GM23338 (cell line): ENCODE measurements around the gene RAC3. TPM values are rescaled to one million over a fixed set of nuclear protein-coding genes. Genes with fewer than 3 reads are reported as not detected.

Source experiments
- ATAC-seq: fragments of 200-7000 bp; cut with Tn5 transposase; 3 replicates; pipeline ENCODE4 v1.9.1; 2020
- DNase-seq: peaks from one replicate; pipeline ENCODE4 v3.0.0-alpha.2; 2015; ENCODE audit warnings: low spot score
- H2AFZ ChIP-seq: fragments of 200-600 bp; sonication (generic); 2 replicates; pipeline ENCODE4 v1.8.0; 2016; ENCODE audit warnings: antibody characterized with exemption, mild to moderate bottlenecking, moderate library complexity
- H3F3A ChIP-seq: fragments of 200-600 bp; sonication (generic); replicated peaks from 2 replicates; pipeline ENCODE4 v1.8.0; 2017; ENCODE audit warnings: antibody characterized with exemption, mixed run types, low read depth
- H3K27ac ChIP-seq: fragments of 200-600 bp; sonication (generic); 2 replicates; pipeline ENCODE4 v1.6.1; 2016; ENCODE audit warnings: low read depth
- H3K27me3 ChIP-seq: fragments of 200-600 bp; sonication (generic); 2 replicates; pipeline ENCODE4 v1.8.0; 2016; ENCODE audit warnings: mild to moderate bottlenecking, mixed run types, moderate library complexity; ENCODE audit not compliant: insufficient read depth
- H3K36me3 ChIP-seq: fragments of 200-600 bp; sonication (generic); 2 replicates; pipeline ENCODE4 v1.8.0; 2016; ENCODE audit warnings: mild to moderate bottlenecking; ENCODE audit not compliant: insufficient read depth
- H3K4me1 ChIP-seq: fragments of 200-600 bp; sonication (generic); 2 replicates; pipeline ENCODE4 v1.8.0; 2016; ENCODE audit warnings: mild to moderate bottlenecking, moderate library complexity; ENCODE audit not compliant: insufficient read depth
- H3K4me2 ChIP-seq: fragments of 200-600 bp; sonication (generic); 2 replicates; pipeline ENCODE4 v1.7.1; 2017; ENCODE audit warnings: mixed run types
- H3K4me3 ChIP-seq: fragments of 200-600 bp; sonication (generic); 2 replicates; pipeline ENCODE4 v1.6.1; 2016; ENCODE audit warnings: mixed run types
- H3K79me2 ChIP-seq: fragments of 200-600 bp; sonication (generic); replicated peaks from 2 replicates; pipeline ENCODE4 v1.8.0; 2017; ENCODE audit warnings: mild to moderate bottlenecking; ENCODE audit not compliant: insufficient read depth
- H3K9me2 ChIP-seq: fragments of 200-600 bp; sonication (generic); 2 replicates; pipeline ENCODE4 v1.8.0; 2017; ENCODE audit not compliant: insufficient read depth
- H4K20me1 ChIP-seq: fragments of 200-600 bp; sonication (generic); replicated peaks from 2 replicates; pipeline ENCODE4 v1.8.0; 2017; ENCODE audit warnings: mild to moderate bottlenecking; ENCODE audit not compliant: insufficient read depth
- H3K27ac Mint-ChIP-seq: 2 replicates; pipeline ENCODE4 v1.8.0; 2020; ENCODE audit warnings: inconsistent platforms, mild to moderate bottlenecking, moderate library complexity, mixed read lengths
- H3K27me3 Mint-ChIP-seq: 3 replicates; pipeline ENCODE4 v1.8.0; 2022; ENCODE audit warnings: low read depth, mild to moderate bottlenecking, moderate library complexity, mixed read lengths, inconsistent platforms; ENCODE audit not compliant: insufficient read depth, poor library complexity
- H3K36me3 Mint-ChIP-seq: 3 replicates; pipeline ENCODE4 v1.8.0; 2021; ENCODE audit warnings: low read depth, mild to moderate bottlenecking, inconsistent platforms, moderate library complexity, mixed read lengths
- H3K4me1 Mint-ChIP-seq: 3 replicates; pipeline ENCODE4 v1.8.0; 2020; ENCODE audit warnings: mild to moderate bottlenecking, inconsistent platforms, mixed read lengths
- H3K4me3 Mint-ChIP-seq: 3 replicates; pipeline ENCODE4 v1.8.0; 2021; ENCODE audit warnings: moderate library complexity, mild to moderate bottlenecking, inconsistent platforms, mixed read lengths
- H3K9me3 Mint-ChIP-seq: 3 replicates; pipeline ENCODE4 v1.8.0; 2020; ENCODE audit warnings: moderate library complexity, mild to moderate bottlenecking, inconsistent platforms, mixed read lengths
- CREB1 ChIP-seq: fragments of 250-450 bp; sonication (Bioruptor Pico); IDR thresholded peaks from 2 replicates; pipeline ENCODE4 v1.5.0; 2020; ENCODE audit warnings: low read depth, mild to moderate bottlenecking, moderate library complexity
- EZH2 ChIP-seq: fragments of 200-600 bp; sonication (generic); IDR thresholded peaks from one replicate; pipeline ENCODE4 v1.8.0; 2017; ENCODE audit warnings: antibody characterized with exemption, mild to moderate bottlenecking, low read depth; ENCODE audit not compliant: unreplicated experiment
- EZH2phosphoT487 ChIP-seq: fragments of 200-600 bp; sonication (generic); IDR thresholded peaks from one replicate; pipeline ENCODE4 v1.8.1; 2018; ENCODE audit warnings: antibody characterized with exemption; ENCODE audit not compliant: unreplicated experiment
- JUNB ChIP-seq: IDR thresholded peaks from one replicate; pipeline ENCODE4 v1.6.1; 2016; ENCODE audit warnings: antibody characterized with exemption; ENCODE audit not compliant: unreplicated experiment
- NANOG ChIP-seq: IDR thresholded peaks from 2 replicates; pipeline ENCODE4 v1.6.1; 2016; ENCODE audit warnings: antibody characterized with exemption, borderline replicate concordance
- POLR2AphosphoS5 ChIP-seq: IDR thresholded peaks from 2 replicates; pipeline ENCODE4 v1.6.1; 2016; ENCODE audit warnings: antibody characterized with exemption, low read depth
- STAT1 ChIP-seq: IDR thresholded peaks from one replicate; pipeline ENCODE4 v1.6.1; 2016; ENCODE audit warnings: antibody characterized with exemption; ENCODE audit not compliant: unreplicated experiment
- ZNF114 ChIP-seq: fragments of 250-450 bp; sonication (Bioruptor Pico); IDR thresholded peaks from 2 replicates; pipeline ENCODE4 v1.5.0; 2020; ENCODE audit warnings: mild to moderate bottlenecking, moderate library complexity
- ZNF331 ChIP-seq: fragments of 250-450 bp; sonication (Bioruptor Pico); IDR thresholded peaks from 2 replicates; pipeline ENCODE4 v1.5.0; 2020; ENCODE audit warnings: low read depth, mild to moderate bottlenecking, moderate library complexity
- polyA plus RNA-seq: library from polyadenylated mRNA; unstranded; fragments of >200 nt; fragmentation: Nextera tagmentation; extraction: Ambion mirVana; gene quantifications from 2 replicates; pipeline ENCODE4 v1.2.1, GENCODE V29; 2016
- total RNA-seq: library from RNA; depleted of rRNA; stranded (reverse); fragments of >200 nt; shearing (Covaris generic); gene quantifications from 2 replicates; pipeline ENCODE4 v1.2.3, GENCODE V29; 2014
- TF ChIP-seq, protein P1 (sequence below): IDR thresholded peaks from one replicate; pipeline ENCODE4 v1.6.1; 2018; ENCODE audit warnings: antibody characterized with exemption; ENCODE audit not compliant: unreplicated experiment
- TF ChIP-seq, protein P2 (sequence below), 2 experiments: fragments of 200-600 bp in 1 of 2; sonication (generic) in 1 of 2; conservative IDR thresholded peaks; 2 replicates each; pipeline versions ENCODE4 v1.5.1 to v1.6.1; 2016 to 2017; ENCODE audit warnings: antibody characterized with exemption in 2 of 2, low read depth in 2 of 2, mild to moderate bottlenecking in 2 of 2, moderate library complexity in 1 of 2
- TF ChIP-seq, protein P3 (sequence below): IDR thresholded peaks from 2 replicates; pipeline ENCODE4 v1.6.1; 2016; ENCODE audit warnings: antibody characterized with exemption
- TF ChIP-seq, protein P4 (sequence below): fragments of 250-450 bp; sonication (Bioruptor Pico); IDR thresholded peaks from 2 replicates; pipeline ENCODE4 v1.5.0; 2020; ENCODE audit warnings: mild to moderate bottlenecking, moderate library complexity

Gene RAC3
- total and polyA plus RNA-seq, 2 experiments from 2014 or later, result 31.5 to 293 TPM

DNA sequence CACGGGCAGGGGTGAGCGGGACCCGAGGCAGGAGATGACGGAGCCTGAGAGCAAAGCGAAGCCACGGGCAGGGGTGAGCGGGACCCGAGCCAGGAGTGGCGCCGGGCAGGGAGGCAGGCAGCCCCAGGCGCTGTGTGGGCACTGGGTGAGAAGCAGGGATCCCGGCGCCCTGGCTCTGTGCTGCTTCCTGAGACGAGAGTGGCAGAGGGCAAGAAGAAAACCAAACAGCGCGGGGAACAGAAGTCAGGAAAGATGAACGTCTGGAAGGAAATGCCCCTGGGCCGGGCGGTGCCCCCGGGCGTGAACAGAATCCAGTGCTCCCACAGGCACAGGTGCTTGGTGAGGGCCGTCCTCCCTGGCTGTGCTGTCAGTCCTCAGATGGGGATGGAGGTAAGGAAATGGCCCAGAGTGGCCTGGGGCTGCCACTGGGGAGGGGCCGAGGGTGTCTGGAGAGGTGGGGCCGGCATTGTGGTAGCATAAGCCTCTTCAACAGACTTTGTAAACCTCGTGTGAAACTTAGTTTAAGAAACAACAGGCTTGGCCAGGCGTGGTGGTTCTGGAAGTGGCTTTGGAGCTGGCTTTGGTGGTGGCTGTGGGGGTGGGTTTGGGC lies 44.2 kb upstream of the RAC3 start:
- Mint-ChIP-seq H3K36me3 (peaks cover 41% of the 10 kb centered on the region), H3K4me3 (no peak overlapping the region), H3K4me1 (peaks cover 15% of the 10 kb centered on the region), H3K27ac (no peak overlapping the region), H3K27me3 (peaks cover 9% of the 10 kb centered on the region), H3K9me3 (no peaks in the 10 kb centered on the region)
- Histone ChIP-seq H4K20me1 (no peaks in the 10 kb centered on the region; the same call in none of the 2 replicates), H3K4me2 (no peak overlapping the region), H3K79me2 (no peaks in the 10 kb centered on the region), H3F3A (0 out of 2 replicates have a peak, but pooled peaks cover 3% of the 10 kb centered on the region), H3K4me1 (peaks cover 9% of the 10 kb centered on the region; the same call in 1 of the 2 replicates), H3K36me3 (no peaks in the 10 kb centered on the region), H3K27me3 (no peaks in the 10 kb centered on the region), H3K9me2 (no peaks in the 10 kb centered on the region), H2AFZ (no peak overlapping the region), H3K4me3 (no peak overlapping the region), H3K27ac (no peak overlapping the region)
- TF ChIP-seq NANOG, result no peak
- TF ChIP-seq ZNF114 (CRISPR knock-in tag), result no peak
- TF ChIP-seq, protein P1, sequence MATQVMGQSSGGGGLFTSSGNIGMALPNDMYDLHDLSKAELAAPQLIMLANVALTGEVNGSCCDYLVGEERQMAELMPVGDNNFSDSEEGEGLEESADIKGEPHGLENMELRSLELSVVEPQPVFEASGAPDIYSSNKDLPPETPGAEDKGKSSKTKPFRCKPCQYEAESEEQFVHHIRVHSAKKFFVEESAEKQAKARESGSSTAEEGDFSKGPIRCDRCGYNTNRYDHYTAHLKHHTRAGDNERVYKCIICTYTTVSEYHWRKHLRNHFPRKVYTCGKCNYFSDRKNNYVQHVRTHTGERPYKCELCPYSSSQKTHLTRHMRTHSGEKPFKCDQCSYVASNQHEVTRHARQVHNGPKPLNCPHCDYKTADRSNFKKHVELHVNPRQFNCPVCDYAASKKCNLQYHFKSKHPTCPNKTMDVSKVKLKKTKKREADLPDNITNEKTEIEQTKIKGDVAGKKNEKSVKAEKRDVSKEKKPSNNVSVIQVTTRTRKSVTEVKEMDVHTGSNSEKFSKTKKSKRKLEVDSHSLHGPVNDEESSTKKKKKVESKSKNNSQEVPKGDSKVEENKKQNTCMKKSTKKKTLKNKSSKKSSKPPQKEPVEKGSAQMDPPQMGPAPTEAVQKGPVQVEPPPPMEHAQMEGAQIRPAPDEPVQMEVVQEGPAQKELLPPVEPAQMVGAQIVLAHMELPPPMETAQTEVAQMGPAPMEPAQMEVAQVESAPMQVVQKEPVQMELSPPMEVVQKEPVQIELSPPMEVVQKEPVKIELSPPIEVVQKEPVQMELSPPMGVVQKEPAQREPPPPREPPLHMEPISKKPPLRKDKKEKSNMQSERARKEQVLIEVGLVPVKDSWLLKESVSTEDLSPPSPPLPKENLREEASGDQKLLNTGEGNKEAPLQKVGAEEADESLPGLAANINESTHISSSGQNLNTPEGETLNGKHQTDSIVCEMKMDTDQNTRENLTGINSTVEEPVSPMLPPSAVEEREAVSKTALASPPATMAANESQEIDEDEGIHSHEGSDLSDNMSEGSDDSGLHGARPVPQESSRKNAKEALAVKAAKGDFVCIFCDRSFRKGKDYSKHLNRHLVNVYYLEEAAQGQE, result no peak
- no peak for TF ChIP-seq POLR2AphosphoS5
- TF ChIP-seq ZNF331, result no peak
- no peak for TF ChIP-seq JUNB
- TF ChIP-seq, protein P2, sequence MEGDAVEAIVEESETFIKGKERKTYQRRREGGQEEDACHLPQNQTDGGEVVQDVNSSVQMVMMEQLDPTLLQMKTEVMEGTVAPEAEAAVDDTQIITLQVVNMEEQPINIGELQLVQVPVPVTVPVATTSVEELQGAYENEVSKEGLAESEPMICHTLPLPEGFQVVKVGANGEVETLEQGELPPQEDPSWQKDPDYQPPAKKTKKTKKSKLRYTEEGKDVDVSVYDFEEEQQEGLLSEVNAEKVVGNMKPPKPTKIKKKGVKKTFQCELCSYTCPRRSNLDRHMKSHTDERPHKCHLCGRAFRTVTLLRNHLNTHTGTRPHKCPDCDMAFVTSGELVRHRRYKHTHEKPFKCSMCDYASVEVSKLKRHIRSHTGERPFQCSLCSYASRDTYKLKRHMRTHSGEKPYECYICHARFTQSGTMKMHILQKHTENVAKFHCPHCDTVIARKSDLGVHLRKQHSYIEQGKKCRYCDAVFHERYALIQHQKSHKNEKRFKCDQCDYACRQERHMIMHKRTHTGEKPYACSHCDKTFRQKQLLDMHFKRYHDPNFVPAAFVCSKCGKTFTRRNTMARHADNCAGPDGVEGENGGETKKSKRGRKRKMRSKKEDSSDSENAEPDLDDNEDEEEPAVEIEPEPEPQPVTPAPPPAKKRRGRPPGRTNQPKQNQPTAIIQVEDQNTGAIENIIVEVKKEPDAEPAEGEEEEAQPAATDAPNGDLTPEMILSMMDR (conservative IDR thresholded peaks at IDR 0.05; ENCODE audit: low read depth in 2 of 2), result no peak
- TF ChIP-seq EZH2, result no peak
- TF ChIP-seq, protein P3, sequence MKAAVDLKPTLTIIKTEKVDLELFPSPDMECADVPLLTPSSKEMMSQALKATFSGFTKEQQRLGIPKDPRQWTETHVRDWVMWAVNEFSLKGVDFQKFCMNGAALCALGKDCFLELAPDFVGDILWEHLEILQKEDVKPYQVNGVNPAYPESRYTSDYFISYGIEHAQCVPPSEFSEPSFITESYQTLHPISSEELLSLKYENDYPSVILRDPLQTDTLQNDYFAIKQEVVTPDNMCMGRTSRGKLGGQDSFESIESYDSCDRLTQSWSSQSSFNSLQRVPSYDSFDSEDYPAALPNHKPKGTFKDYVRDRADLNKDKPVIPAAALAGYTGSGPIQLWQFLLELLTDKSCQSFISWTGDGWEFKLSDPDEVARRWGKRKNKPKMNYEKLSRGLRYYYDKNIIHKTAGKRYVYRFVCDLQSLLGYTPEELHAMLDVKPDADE, result no peak
- no peak for TF ChIP-seq CREB1 (CRISPR knock-in tag)
- TF ChIP-seq STAT1, result no peak
- TF ChIP-seq EZH2phosphoT487, result no peak
- TF ChIP-seq, protein P4, sequence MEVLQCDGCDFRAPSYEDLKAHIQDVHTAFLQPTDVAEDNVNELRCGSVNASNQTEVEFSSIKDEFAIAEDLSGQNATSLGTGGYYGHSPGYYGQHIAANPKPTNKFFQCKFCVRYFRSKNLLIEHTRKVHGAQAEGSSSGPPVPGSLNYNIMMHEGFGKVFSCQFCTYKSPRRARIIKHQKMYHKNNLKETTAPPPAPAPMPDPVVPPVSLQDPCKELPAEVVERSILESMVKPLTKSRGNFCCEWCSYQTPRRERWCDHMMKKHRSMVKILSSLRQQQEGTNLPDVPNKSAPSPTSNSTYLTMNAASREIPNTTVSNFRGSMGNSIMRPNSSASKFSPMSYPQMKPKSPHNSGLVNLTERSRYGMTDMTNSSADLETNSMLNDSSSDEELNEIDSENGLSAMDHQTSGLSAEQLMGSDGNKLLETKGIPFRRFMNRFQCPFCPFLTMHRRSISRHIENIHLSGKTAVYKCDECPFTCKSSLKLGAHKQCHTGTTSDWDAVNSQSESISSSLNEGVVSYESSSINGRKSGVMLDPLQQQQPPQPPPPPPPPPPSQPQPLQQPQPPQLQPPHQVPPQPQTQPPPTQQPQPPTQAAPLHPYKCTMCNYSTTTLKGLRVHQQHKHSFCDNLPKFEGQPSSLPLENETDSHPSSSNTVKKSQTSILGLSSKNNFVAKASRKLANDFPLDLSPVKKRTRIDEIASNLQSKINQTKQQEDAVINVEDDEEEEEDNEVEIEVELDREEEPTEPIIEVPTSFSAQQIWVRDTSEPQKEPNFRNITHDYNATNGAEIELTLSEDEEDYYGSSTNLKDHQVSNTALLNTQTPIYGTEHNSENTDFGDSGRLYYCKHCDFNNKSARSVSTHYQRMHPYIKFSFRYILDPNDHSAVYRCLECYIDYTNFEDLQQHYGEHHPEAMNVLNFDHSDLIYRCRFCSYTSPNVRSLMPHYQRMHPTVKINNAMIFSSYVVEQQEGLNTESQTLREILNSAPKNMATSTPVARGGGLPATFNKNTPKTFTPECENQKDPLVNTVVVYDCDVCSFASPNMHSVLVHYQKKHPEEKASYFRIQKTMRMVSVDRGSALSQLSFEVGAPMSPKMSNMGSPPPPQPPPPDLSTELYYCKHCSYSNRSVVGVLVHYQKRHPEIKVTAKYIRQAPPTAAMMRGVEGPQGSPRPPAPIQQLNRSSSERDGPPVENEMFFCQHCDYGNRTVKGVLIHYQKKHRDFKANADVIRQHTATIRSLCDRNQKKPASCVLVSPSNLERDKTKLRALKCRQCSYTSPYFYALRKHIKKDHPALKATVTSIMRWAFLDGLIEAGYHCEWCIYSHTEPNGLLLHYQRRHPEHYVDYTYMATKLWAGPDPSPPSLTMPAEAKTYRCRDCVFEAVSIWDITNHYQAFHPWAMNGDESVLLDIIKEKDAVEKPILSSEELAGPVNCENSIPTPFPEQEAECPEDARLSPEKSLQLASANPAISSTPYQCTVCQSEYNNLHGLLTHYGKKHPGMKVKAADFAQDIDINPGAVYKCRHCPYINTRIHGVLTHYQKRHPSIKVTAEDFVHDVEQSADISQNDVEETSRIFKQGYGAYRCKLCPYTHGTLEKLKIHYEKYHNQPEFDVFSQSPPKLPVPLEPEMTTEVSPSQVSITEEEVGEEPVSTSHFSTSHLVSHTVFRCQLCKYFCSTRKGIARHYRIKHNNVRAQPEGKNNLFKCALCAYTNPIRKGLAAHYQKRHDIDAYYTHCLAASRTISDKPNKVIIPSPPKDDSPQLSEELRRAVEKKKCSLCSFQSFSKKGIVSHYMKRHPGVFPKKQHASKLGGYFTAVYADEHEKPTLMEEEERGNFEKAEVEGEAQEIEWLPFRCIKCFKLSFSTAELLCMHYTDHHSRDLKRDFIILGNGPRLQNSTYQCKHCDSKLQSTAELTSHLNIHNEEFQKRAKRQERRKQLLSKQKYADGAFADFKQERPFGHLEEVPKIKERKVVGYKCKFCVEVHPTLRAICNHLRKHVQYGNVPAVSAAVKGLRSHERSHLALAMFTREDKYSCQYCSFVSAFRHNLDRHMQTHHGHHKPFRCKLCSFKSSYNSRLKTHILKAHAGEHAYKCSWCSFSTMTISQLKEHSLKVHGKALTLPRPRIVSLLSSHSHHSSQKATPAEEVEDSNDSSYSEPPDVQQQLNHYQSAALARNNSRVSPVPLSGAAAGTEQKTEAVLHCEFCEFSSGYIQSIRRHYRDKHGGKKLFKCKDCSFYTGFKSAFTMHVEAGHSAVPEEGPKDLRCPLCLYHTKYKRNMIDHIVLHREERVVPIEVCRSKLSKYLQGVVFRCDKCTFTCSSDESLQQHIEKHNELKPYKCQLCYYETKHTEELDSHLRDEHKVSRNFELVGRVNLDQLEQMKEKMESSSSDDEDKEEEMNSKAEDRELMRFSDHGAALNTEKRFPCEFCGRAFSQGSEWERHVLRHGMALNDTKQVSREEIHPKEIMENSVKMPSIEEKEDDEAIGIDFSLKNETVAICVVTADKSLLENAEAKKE (CRISPR knock-in tag), result no peak
- ATAC-seq (no peak), DNase-seq (no peak)
